Psoas muscle (tissue), 8 donors: Measurements from ENCODE around the gene TNNI3K. TPM values are rescaled to one million over a fixed set of nuclear protein-coding genes. Genes with fewer than 3 reads are reported as not detected.

Experiments
- ATAC-seq, 4 donors: fragments of 200-7000 bp; cut with Tn5 transposase; one replicate each; pipeline ENCODE4 v1.9.1; 2020; ENCODE audit warnings: moderate library complexity in 3 of 4, mild to moderate bottlenecking in 2 of 4
- DNase-seq, 2 donors: peaks; one replicate each; pipeline ENCODE4 v3.0.0-alpha.2; 2020
- H3K27ac ChIP-seq: fragments of 200-600 bp; one replicate; pipeline ENCODE4 v1.8.0; 2022
- H3K27me3 ChIP-seq, 3 donors: fragments of 200-600 bp in 1 of 3; one replicate each; pipeline versions ENCODE4 v1.6.1 to v1.8.0; 2013 to 2022; ENCODE audit warnings: low read length in 2 of 3, mild to moderate bottlenecking in 2 of 3, moderate library complexity in 1 of 3; ENCODE audit not compliant: insufficient read depth in 3 of 3
- H3K36me3 ChIP-seq, 2 donors: fragments of 200-600 bp in 1 of 2; one replicate each; pipeline versions ENCODE4 v1.6.1 to v1.8.0; 2013 to 2022; ENCODE audit warnings: low read depth in 1 of 2, mild to moderate bottlenecking in 1 of 2, moderate library complexity in 1 of 2; ENCODE audit not compliant: insufficient read depth in 1 of 2
- H3K4me1 ChIP-seq: fragments of 200-600 bp; one replicate; pipeline ENCODE4 v1.8.0; 2022
- H3K4me3 ChIP-seq: fragments of 200-600 bp; one replicate; pipeline ENCODE4 v1.8.0; 2022; ENCODE audit warnings: mild to moderate bottlenecking
- H3K9me3 ChIP-seq: fragments of 200-600 bp; one replicate; pipeline ENCODE4 v1.8.0; 2022
- CTCF ChIP-seq: fragments of 200-600 bp; IDR thresholded peaks from one replicate; pipeline ENCODE4 v1.8.0; 2022; ENCODE audit warnings: antibody characterized with exemption
- WGBS, 3 donors: extraction: QIAGEN DNeasy Blood & Tissue Kit; methylation state at CpG; one replicate each; pipeline versions ENCODE4 v1.1.6 to v1.1.7; 2013; 5-methylcytosine and 5-hydroxymethylcytosine counted together
- intact Hi-C, 2 donors: fragments of 100-400 bp; cut with DNase I; formaldehyde crosslinking; loops; one replicate each; pipeline versions ENCODE4 v1.11.0 to v1.14.2; 2022
- polyA plus RNA-seq, 3 donors: library from polyadenylated mRNA; stranded (reverse); fragments of 200-250 nt; gene quantifications; one replicate each; pipeline ENCODE4 v1.2.3, GENCODE V29; 2013
- total RNA-seq, 4 donors: library from RNA; stranded (reverse); fragmentation: NEBNext Ultra II Directional in 2 of 4; extraction: Animal tissue kit (Norgen Biotek cat#: 25700) in 2 of 4; gene quantifications; one replicate each; pipeline versions ENCODE4 v1.2.1 to v1.2.4, GENCODE V29; 2021 to 2023
- donor health status: healthy with polysubstance abuse.
- donor health status: DM: no; HTN: no; CAD: no; lungs with moderate emphysema.
- donor health status: Bipolar disorder and iron deficiency.
- donor health status: healthy.
- donor health status: DM: yes; HTN: yes; CAD: no.
- donor health status: DM: no; HTN: no; CAD: no.
- donor health status: DM: no; HTN: no; CAD: no.
- donor health status: DM: yes; HTN: yes; CAD: no.

The TNNI3K gene
- total and polyA plus RNA-seq, 7 donors, result 0.12 to 2.4 (median 1.2) TPM

GRCh38 chr1:74222701-74223100 is 12.5 kb upstream of the TNNI3K start:
- DNase-seq (no peak), ATAC-seq (no peak)
- intact Hi-C loops, result no loop called here
- Histone ChIP-seq H3K36me3 (no peaks in the 10 kb centered on the region), H3K4me1 (no peaks in the 10 kb centered on the region), H3K4me3 (no peak overlapping the region), H3K27me3 (no peaks in the 10 kb centered on the region), H3K9me3 (peaks cover 4% of the 10 kb centered on the region), H3K27ac (no peak overlapping the region)
- 93 to 98% (median 98%) methylated on average over 5 of the region's 5 CpGs for WGBS, 3 donors
- TF ChIP-seq CTCF, result no peak

- Histone ChIP-seq H3K4me1 (no peaks in the 10 kb centered on the region), H3K36me3 (no peaks in the 10 kb centered on the region), H3K9me3 (peaks cover 4% of the 10 kb centered on the region), H3K27ac (no peak overlapping the region), H3K27me3 (no peaks in the 10 kb centered on the region), H3K4me3 (no peak overlapping the region)
- TF ChIP-seq CTCF, result no peak
- no peak for DNase-seq
- intact Hi-C loops, result no loop called here
- WGBS, 3 donors, result 70 to 77% (median 76%) methylated on average over 3 of the region's 3 CpGs
- ATAC-seq, result no peak
Observed at GRCh38 chr1:74223453-74223852, 11.7 kb upstream of the TNNI3K start.

GRCh38 chr1:74236440-74236839 is 1.3 kb downstream of the TNNI3K start:
- ATAC-seq (no peak), DNase-seq (no peak)
- Histone ChIP-seq H3K4me3 (no peak overlapping the region), H3K9me3 (no peaks in the 10 kb centered on the region), H3K27me3 (no peaks in the 10 kb centered on the region), H3K4me1 (no peaks in the 10 kb centered on the region), H3K27ac (no peak overlapping the region), H3K36me3 (peaks cover 0 to 24% of the 10 kb centered on the region in 2 donors)
- intact Hi-C loops, result no loop called here
- 91 to 95% (median 94%) methylated on average over 3 of the region's 3 CpGs for WGBS, 3 donors
- TF ChIP-seq CTCF, result no peak

- no peak for TF ChIP-seq CTCF
- 72 to 88% (median 79%) methylated on average over 1 of the region's 1 CpG for WGBS, 3 donors
- peaks cover 0 to 24% of the 10 kb centered on the region in 2 donors for H3K36me3 ChIP-seq
- DNase-seq (no peak), ATAC-seq (no peak)
- no peaks in the 10 kb centered on the region for H3K4me1 ChIP-seq
- H3K27ac ChIP-seq, result no peak overlapping the region
- H3K27me3 ChIP-seq, result no peaks in the 10 kb centered on the region
- no peaks in the 10 kb centered on the region for H3K9me3 ChIP-seq
- H3K4me3 ChIP-seq, result no peak overlapping the region
- intact Hi-C loops, result no loop called here
Observed at GRCh38 chr1:74237035-74237434, 1.8 kb downstream of the TNNI3K start.

GRCh38 chr1:74237787-74238186 is 2.6 kb downstream of the TNNI3K start:
- no peak overlapping the region for H3K4me3 ChIP-seq
- no peak overlapping the region for H3K27ac ChIP-seq
- peaks cover 0 to 24% of the 10 kb centered on the region in 2 donors for H3K36me3 ChIP-seq
- intact Hi-C loops, result no loop called here
- no peaks in the 10 kb centered on the region for H3K27me3 ChIP-seq
- no peak for ATAC-seq
- no peak for TF ChIP-seq CTCF
- H3K9me3 ChIP-seq, result no peaks in the 10 kb centered on the region
- 93 to 98% (median 95%) methylated on average over 4 of the region's 4 CpGs for WGBS, 3 donors
- DNase-seq, result no peak
- no peaks in the 10 kb centered on the region for H3K4me1 ChIP-seq
